ENCODE measurements around the gene SGK2.
A peak's percentile ranks its signal among the peaks of the same experiment; 100 is the strongest.
"Not testable (repeated sequence)": the region's sequence is repeated elsewhere in the genome, so short reads cannot be mapped to it uniquely, and the experiment has no call there.

The SGK2 gene

DNA sequence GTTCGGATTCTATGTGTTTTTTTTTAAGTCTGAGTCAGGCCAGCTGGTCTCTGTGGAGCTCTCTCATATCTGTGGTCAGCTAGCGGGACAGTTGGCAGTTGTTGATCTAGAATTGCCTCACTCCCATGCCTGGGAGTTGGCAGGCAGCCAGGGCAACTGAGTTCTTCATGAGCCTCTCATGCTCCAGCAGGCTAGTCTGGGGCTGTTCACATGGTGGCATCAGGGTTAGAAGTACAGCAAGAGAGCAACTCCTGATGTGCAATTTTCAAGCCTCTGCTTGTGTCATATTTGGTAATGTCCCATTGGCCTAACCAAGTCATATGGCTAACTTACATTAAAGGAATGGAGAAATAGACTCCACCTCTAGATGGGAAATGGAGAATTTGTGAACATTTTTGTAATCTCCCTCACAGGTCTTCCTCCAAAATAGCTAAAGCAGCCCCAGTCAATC is 25.2 kb downstream of the SGK2 start:
- TF ChIP-seq, protein P1, sequence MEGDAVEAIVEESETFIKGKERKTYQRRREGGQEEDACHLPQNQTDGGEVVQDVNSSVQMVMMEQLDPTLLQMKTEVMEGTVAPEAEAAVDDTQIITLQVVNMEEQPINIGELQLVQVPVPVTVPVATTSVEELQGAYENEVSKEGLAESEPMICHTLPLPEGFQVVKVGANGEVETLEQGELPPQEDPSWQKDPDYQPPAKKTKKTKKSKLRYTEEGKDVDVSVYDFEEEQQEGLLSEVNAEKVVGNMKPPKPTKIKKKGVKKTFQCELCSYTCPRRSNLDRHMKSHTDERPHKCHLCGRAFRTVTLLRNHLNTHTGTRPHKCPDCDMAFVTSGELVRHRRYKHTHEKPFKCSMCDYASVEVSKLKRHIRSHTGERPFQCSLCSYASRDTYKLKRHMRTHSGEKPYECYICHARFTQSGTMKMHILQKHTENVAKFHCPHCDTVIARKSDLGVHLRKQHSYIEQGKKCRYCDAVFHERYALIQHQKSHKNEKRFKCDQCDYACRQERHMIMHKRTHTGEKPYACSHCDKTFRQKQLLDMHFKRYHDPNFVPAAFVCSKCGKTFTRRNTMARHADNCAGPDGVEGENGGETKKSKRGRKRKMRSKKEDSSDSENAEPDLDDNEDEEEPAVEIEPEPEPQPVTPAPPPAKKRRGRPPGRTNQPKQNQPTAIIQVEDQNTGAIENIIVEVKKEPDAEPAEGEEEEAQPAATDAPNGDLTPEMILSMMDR (IDR thresholded peaks at IDR 0.05; ENCODE audit: low read depth, low read length): no peak
- H3K4me3 ChIP-seq (ENCODE audit: low read depth, low read length): no peak overlapping the region

- no peak overlapping the region for H3K4me3 ChIP-seq (ENCODE audit: low read depth, low read length)
- TF ChIP-seq, protein P1 (IDR thresholded peaks at IDR 0.05; ENCODE audit: low read depth, low read length): no peak
Measured at GRCh38 chr20:43584448-43585136, 25.8 kb downstream of the SGK2 start.

DNA sequence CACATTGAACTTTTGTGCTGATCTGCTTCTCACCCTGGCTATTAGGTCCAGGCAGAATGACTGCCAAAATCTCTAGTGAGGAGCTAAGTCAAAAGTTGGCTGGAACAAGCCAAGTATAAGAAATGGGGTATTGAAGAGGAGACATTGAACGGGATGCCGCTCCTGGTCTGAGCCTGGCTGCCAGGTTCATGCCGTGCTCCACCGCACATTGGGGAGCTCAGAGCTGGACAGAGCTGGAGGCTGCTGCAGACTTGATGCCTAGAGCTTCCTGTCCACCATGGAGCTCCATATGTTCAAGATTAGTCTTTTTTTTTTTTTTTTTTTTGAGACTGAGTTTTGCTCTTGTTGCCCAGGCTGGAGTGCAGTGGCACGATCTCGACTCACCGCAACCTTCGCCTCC is 27.8 kb downstream of the SGK2 start:
- TF ChIP-seq, protein P1 (IDR thresholded peaks at IDR 0.05; ENCODE audit: low read depth, low read length): no peak
- no peak overlapping the region for H3K4me3 ChIP-seq (ENCODE audit: low read depth, low read length)

- H3K4me3 ChIP-seq (ENCODE audit: low read depth, low read length): not testable (repeated sequence)
Measured at GRCh38 chr20:43588526-43588925, 29.7 kb downstream of the SGK2 start.

DNA sequence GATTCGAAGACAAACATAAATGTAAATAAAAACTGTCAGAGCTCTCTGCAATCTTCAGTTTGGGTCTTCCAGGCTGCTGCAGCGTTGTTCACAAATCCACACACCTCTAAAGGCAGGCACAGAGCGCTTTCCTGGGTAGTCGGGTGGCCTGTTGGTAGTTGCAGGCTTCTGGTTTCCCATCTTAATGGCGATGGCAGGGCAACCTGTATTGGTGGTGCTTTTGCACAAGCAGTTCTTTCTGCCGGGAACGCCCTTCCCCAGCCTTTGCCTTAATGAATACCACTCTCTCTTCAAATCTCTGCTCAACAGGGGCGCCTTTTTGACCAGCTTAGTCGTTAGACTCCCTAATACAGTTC is 31.2 kb downstream of the SGK2 start:
- H3K4me3 ChIP-seq (ENCODE audit: low read depth, low read length): peak overlapping the region; percentile 75
- TF ChIP-seq, protein P1 (IDR thresholded peaks at IDR 0.05; ENCODE audit: low read depth, low read length): no peak

- peak within 1 kb of the TSS; percentile 75 for H3K4me3 ChIP-seq (ENCODE audit: low read depth, low read length)
- TF ChIP-seq, protein P1 (IDR thresholded peaks at IDR 0.05; ENCODE audit: low read depth, low read length): no peak
Measured at GRCh38 chr20:43590392-43591303, 31.8 kb downstream of the SGK2 start, which contains the start of gene IFT52. Gene IFT52, plus strand, starts transcription at chr20:43590937. Its CDS starts 3,762 bp downstream, at chr20:43594699.

DNA sequence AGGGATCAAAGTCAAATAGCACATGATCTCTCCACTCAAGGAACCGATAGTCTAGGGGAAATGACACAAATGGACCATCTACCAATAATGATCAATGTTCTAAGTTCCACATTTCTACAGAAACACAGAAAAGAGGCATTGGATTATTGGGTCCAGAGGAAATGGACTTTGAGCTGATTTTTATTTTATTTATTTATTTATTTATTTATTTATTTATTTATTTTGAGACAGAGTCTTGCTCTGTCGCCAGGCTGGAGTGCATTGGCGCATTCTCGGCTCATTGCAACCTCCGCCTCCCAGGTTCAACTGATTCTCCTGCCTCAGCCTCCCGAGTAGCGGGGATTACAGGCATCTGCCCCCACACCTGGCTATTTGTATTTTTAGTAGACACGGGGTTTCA is 43.1 kb downstream of the SGK2 start:
- not testable (repeated sequence) for H3K4me3 ChIP-seq (ENCODE audit: low read depth, low read length)

GRCh38 chr20:43603124-43603523 is 44.3 kb downstream of the SGK2 start:
- TF ChIP-seq, protein P1 (IDR thresholded peaks at IDR 0.05; ENCODE audit: low read depth, low read length): no peak
- no peak overlapping the region for H3K4me3 ChIP-seq (ENCODE audit: low read depth, low read length)
